T-cell (primary cell): Measurements from ENCODE around the gene ATP6V0B. TPM values are rescaled to one million over a fixed set of nuclear protein-coding genes. Genes with fewer than 3 reads are reported as not detected.

Experiments used
- ATAC-seq, 4 experiments: fragments of 200-7000 bp in 3 of 4; fragments of 150-1000 bp in 1 of 4; cut with Tn5 transposase; replicated peaks in 1 of 4; 1 replicate in 3 of 4; 2 replicates in 1 of 4; pipeline ENCODE4 v1.10.0; 2021; ENCODE audit warnings: moderate library complexity in 3 of 4, mild to moderate bottlenecking in 2 of 4, moderate number of reproducible peaks in 1 of 4
- CTCF ChIA-PET, 2 donors: fragments of 300-600 bp; sonication (Branson Sonifier 250); formaldehyde crosslinking; loops; one replicate each; lab custom pipeline; 2022; ENCODE audit warnings: antibody characterized with exemption in 2 of 2; lab: Charles Lee
- POLR2A ChIA-PET, 2 donors: fragments of 300-600 bp; sonication (Branson Sonifier 250); formaldehyde crosslinking; loops; one replicate each; lab custom pipeline; 2022; ENCODE audit warnings: antibody characterized with exemption in 2 of 2; lab: Charles Lee
- DNase-seq, 35 experiments: peaks; one replicate each; pipeline versions ENCODE4 v3.0.0 to v3.0.0-alpha.2; 2013 to 2023
- H3K27ac ChIP-seq: one replicate; pipeline ENCODE4 v1.5.1; 2013; ENCODE audit warnings: low read length
- H3K27me3 ChIP-seq, 2 experiments: replicated peaks in 1 of 2; 1 replicate in 1 of 2; 2 replicates in 1 of 2; pipeline versions ENCODE4 v1.6.1 to v1.7.0; 2013; ENCODE audit warnings: low read length in 1 of 2, mixed read lengths in 1 of 2; ENCODE audit not compliant: control insufficient read depth in 2 of 2, insufficient read depth in 2 of 2; ENCODE audit errors: extremely low read depth in 1 of 2
- H3K36me3 ChIP-seq, 2 donors: 1 replicate in 1 of 2; 2 replicates in 1 of 2; pipeline versions ENCODE4 v1.6.1 to v1.7.0; 2013; ENCODE audit warnings: low read length in 1 of 2; ENCODE audit not compliant: control insufficient read depth in 2 of 2, insufficient read depth in 1 of 2; ENCODE audit errors: extremely low read depth in 1 of 2
- H3K4me1 ChIP-seq, 2 experiments: 1 replicate in 1 of 2; 2 replicates in 1 of 2; pipeline versions ENCODE4 v1.6.1 to v1.7.0; 2013; ENCODE audit warnings: low read length in 2 of 2, mixed read lengths in 1 of 2; ENCODE audit not compliant: insufficient read depth in 2 of 2, control insufficient read depth in 1 of 2; ENCODE audit errors: extremely low read depth in 1 of 2
- H3K4me3 ChIP-seq, 2 donors: 1 replicate in 1 of 2; 2 replicates in 1 of 2; pipeline versions ENCODE4 v1.5.1 to v1.7.0; 2013; ENCODE audit warnings: mild to moderate bottlenecking in 2 of 2, low read length in 1 of 2, moderate library complexity in 1 of 2; ENCODE audit not compliant: control insufficient read depth in 1 of 2; ENCODE audit errors: extremely low read depth in 1 of 2
- H3K9me3 ChIP-seq: 2 replicates; pipeline ENCODE4 v1.7.0; 2013
- H3K27ac Mint-ChIP-seq, 2 donors: one replicate each; pipeline ENCODE4 v1.8.0; 2020 to 2021; ENCODE audit warnings: mild to moderate bottlenecking in 2 of 2, mixed read lengths in 2 of 2
- H3K27me3 Mint-ChIP-seq, 2 donors: one replicate each; pipeline ENCODE4 v1.8.0; 2021 to 2022; ENCODE audit warnings: mixed read lengths in 2 of 2
- H3K36me3 Mint-ChIP-seq: one replicate; pipeline ENCODE4 v1.8.0; 2021; ENCODE audit warnings: mixed read lengths
- H3K4me1 Mint-ChIP-seq, 3 donors: one replicate each; pipeline ENCODE4 v1.8.0; 2020 to 2022; ENCODE audit warnings: mixed read lengths in 3 of 3, mild to moderate bottlenecking in 1 of 3
- H3K4me3 Mint-ChIP-seq, 3 donors: one replicate each; pipeline ENCODE4 v1.8.0; 2020 to 2022; ENCODE audit warnings: mild to moderate bottlenecking in 3 of 3, mixed read lengths in 3 of 3, moderate library complexity in 3 of 3
- H3K9me3 Mint-ChIP-seq, 3 donors: one replicate each; pipeline ENCODE4 v1.8.0; 2020 to 2022; ENCODE audit warnings: mixed read lengths in 3 of 3
- WGBS: methylation state at CpG from one replicate; pipeline ENCODE4 v1.1.5; 2013; ENCODE audit warnings: missing lambda C conversion rate; ENCODE audit not compliant: insufficient coverage; 5-methylcytosine and 5-hydroxymethylcytosine counted together
- total RNA-seq, 35 experiments: library from RNA in 6 of 35; stranded (reverse) in 6 of 35; fragments of 120-200 nt in 1 of 35; gene quantifications; one replicate each; pipeline versions ENCODE4 v1.2.1 to v1.2.4 and lab custom pipeline; 2013 to 2026

Gene ATP6V0B
- total RNA-seq, 5 donors from 2014 or later (not counting 1 experiment from before 2014, with no cell fraction given), result 57.5 to 88.6 (median 69.5) TPM

- Histone ChIP-seq H3K4me1 (peaks cover 13 to 24% of the 10 kb centered on the region in 2 experiments), H3K9me3 (no peaks in the 10 kb centered on the region), H3K27ac (no peak overlapping the region), H3K36me3 (peaks cover 0 to 7% of the 10 kb centered on the region in 2 donors), H3K4me3 (no peak overlapping the region), H3K27me3 (no peaks in the 10 kb centered on the region)
- Mint-ChIP-seq H3K27ac (no peak overlapping the region), H3K4me1 (peaks cover 30 to 33% (median 33%) of the 10 kb centered on the region in 3 donors), H3K9me3 (no peaks in the 10 kb centered on the region), H3K4me3 (no peak overlapping the region), H3K36me3 (peaks cover 7% of the 10 kb centered on the region), H3K27me3 (no peaks in the 10 kb centered on the region)
- ChIA-PET CTCF (no interaction called here), POLR2A (no interaction called here)
- DNase-seq (no peak), ATAC-seq (no peak)
- WGBS, result 95% methylated on average over 3 of the region's 4 CpGs
These were observed 23.5 kb upstream of the ATP6V0B start for GRCh38 chr1:43951021-43951985.

- no peak overlapping the region for H3K27ac ChIP-seq
- WGBS, result 97% methylated on average over 6 of the region's 8 CpGs
- CTCF ChIA-PET, result no interaction called here
- H3K27me3 ChIP-seq, result no peaks in the 10 kb centered on the region
- Mint-ChIP-seq H3K4me3 (no peak overlapping the region), H3K27ac (no peak overlapping the region), H3K4me1 (peaks cover 23 to 28% (median 28%) of the 10 kb centered on the region in 3 donors), H3K27me3 (no peaks in the 10 kb centered on the region), H3K36me3 (peaks cover 14% of the 10 kb centered on the region), H3K9me3 (no peaks in the 10 kb centered on the region)
- H3K4me1 ChIP-seq, result peaks cover 4 to 13% of the 10 kb centered on the region in 2 experiments
- ATAC-seq, result no peak
- peaks cover 6 to 20% of the 10 kb centered on the region in 2 donors for H3K36me3 ChIP-seq
- no peak for DNase-seq
- H3K9me3 ChIP-seq, result no peaks in the 10 kb centered on the region
- POLR2A ChIA-PET, result interaction anchor here in 1 of 2 donors (0.6 kb wide), 1 partner anchor 1385 kb away, joined by 5 read pairs; no protein-coding TSS in a partner anchor
- no peak overlapping the region for H3K4me3 ChIP-seq
These were observed 21.9 kb upstream of the ATP6V0B start for GRCh38 chr1:43952731-43953346.

- Histone ChIP-seq H3K4me3 (no peak overlapping the region), H3K4me1 (peaks cover 2 to 8% of the 10 kb centered on the region in 2 experiments), H3K36me3 (peaks cover 6 to 25% of the 10 kb centered on the region in 2 donors), H3K27ac (no peak overlapping the region), H3K9me3 (no peaks in the 10 kb centered on the region), H3K27me3 (no peaks in the 10 kb centered on the region)
- DNase-seq (no peak), ATAC-seq (no peak)
- peaks cover 18 to 23% (median 22%) of the 10 kb centered on the region in 3 donors for H3K4me1 Mint-ChIP-seq
- no peak overlapping the region for H3K27ac Mint-ChIP-seq
- CTCF ChIA-PET, result no interaction called here
- H3K4me3 Mint-ChIP-seq, result no peak overlapping the region
- POLR2A ChIA-PET, result interaction anchor here in 1 of 2 donors (0.6 kb wide), 1 partner anchor 1386 kb away, joined by 5 read pairs; no protein-coding TSS in a partner anchor
- H3K27me3 Mint-ChIP-seq, result no peaks in the 10 kb centered on the region
- WGBS, result 93% methylated on average over 2 of the region's 3 CpGs
- H3K36me3 Mint-ChIP-seq, result peaks cover 19% of the 10 kb centered on the region
- H3K9me3 Mint-ChIP-seq, result no peaks in the 10 kb centered on the region
These were observed 21.4 kb upstream of the ATP6V0B start for GRCh38 chr1:43953361-43953760.

- Histone ChIP-seq H3K4me1 (peaks cover 0 to 2% of the 10 kb centered on the region in 2 experiments), H3K27me3 (no peaks in the 10 kb centered on the region), H3K27ac (no peak overlapping the region), H3K36me3 (peaks cover 6 to 28% of the 10 kb centered on the region in 2 donors), H3K9me3 (no peaks in the 10 kb centered on the region), H3K4me3 (no peak overlapping the region)
- Mint-ChIP-seq H3K9me3 (no peaks in the 10 kb centered on the region), H3K27me3 (no peaks in the 10 kb centered on the region), H3K4me1 (peaks cover 13 to 16% (median 16%) of the 10 kb centered on the region in 3 donors), H3K36me3 (peaks cover 22% of the 10 kb centered on the region), H3K4me3 (no peak overlapping the region), H3K27ac (no peak overlapping the region)
- no peak for DNase-seq
- WGBS, result 85% methylated on average over 4 of the region's 5 CpGs
- POLR2A ChIA-PET, result no interaction called here
- CTCF ChIA-PET, result no interaction called here
- no peak for ATAC-seq
These were observed 20.7 kb upstream of the ATP6V0B start for GRCh38 chr1:43954036-43954435.

- no peaks in the 10 kb centered on the region for H3K27me3 Mint-ChIP-seq
- peaks cover 21% of the 10 kb centered on the region for H3K36me3 Mint-ChIP-seq
- Histone ChIP-seq H3K4me1 (no peaks in the 10 kb centered on the region), H3K27ac (no peak overlapping the region), H3K9me3 (no peaks in the 10 kb centered on the region), H3K4me3 (no peak overlapping the region), H3K27me3 (no peaks in the 10 kb centered on the region), H3K36me3 (peaks cover 6 to 31% of the 10 kb centered on the region in 2 donors)
- no peaks in the 10 kb centered on the region for H3K9me3 Mint-ChIP-seq
- peaks cover 0 to 4% (median 2%) of the 10 kb centered on the region in 3 donors for H3K4me1 Mint-ChIP-seq
- ChIA-PET CTCF (interaction anchor here in 1 of 2 donors (0.5 kb wide), 1 partner anchor 125 kb away, joined by 3 read pairs; no protein-coding TSS in a partner anchor), POLR2A (no interaction called here)
- DNase-seq (no peak), ATAC-seq (no peak)
- WGBS, result 95% methylated on average over 6 of the region's 8 CpGs
- H3K27ac Mint-ChIP-seq, result no peak overlapping the region
- H3K4me3 Mint-ChIP-seq, result no peak overlapping the region
These were observed 18.5 kb upstream of the ATP6V0B start for GRCh38 chr1:43956234-43956633.

- 95% methylated on average over 6 of the region's 7 CpGs for WGBS
- Histone ChIP-seq H3K4me1 (no peaks in the 10 kb centered on the region), H3K4me3 (no peak overlapping the region), H3K9me3 (no peaks in the 10 kb centered on the region), H3K27ac (no peak overlapping the region), H3K36me3 (peaks cover 6 to 37% of the 10 kb centered on the region in 2 donors), H3K27me3 (no peaks in the 10 kb centered on the region)
- ChIA-PET CTCF (no interaction called here), POLR2A (no interaction called here)
- Mint-ChIP-seq H3K27ac (no peak overlapping the region), H3K36me3 (peaks cover 26% of the 10 kb centered on the region), H3K9me3 (no peaks in the 10 kb centered on the region), H3K4me3 (no peak overlapping the region), H3K27me3 (no peaks in the 10 kb centered on the region), H3K4me1 (peaks cover 0 to 2% (median 0%) of the 10 kb centered on the region in 3 donors)
- ATAC-seq (no peak), DNase-seq (no peak)
These were observed 17.2 kb upstream of the ATP6V0B start for GRCh38 chr1:43957407-43958040.
